ENCODE measurements around the gene CIRBP. TPM values are rescaled to one million over a fixed set of nuclear protein-coding genes. Genes with fewer than 3 reads are reported as not detected.

The CIRBP gene
- total and polyA plus RNA-seq, 3 experiments from 2014 or later, result 238 to 258 (median 253) TPM

GRCh38 chr19:1233115-1233667 lies 35.9 kb upstream of the CIRBP start:
- Histone ChIP-seq H3K4me3 (ENCODE audit: low read length) (no peak overlapping the region), H3K9me3 (ENCODE audit: low read length) (no peaks in the 10 kb centered on the region), H3K27me3 (ENCODE audit: insufficient read depth, low read length, poor library complexity, severe bottlenecking) (no peaks in the 10 kb centered on the region), H3K36me3 (ENCODE audit: insufficient read depth, low read length) (no peaks in the 10 kb centered on the region), H3K27ac (ENCODE audit: low read depth, low read length) (no peak overlapping the region), H3K4me1 (ENCODE audit: insufficient read depth, low read length) (peaks cover 1% of the 10 kb centered on the region)
- no peak overlapping the region for H3K27ac Mint-ChIP-seq
- peaks cover 0 to 5% (median under 1%) of the 10 kb centered on the region in 3 donors for H3K4me1 Mint-ChIP-seq
- POLR2A ChIA-PET, result no interaction called here
- H3K9me3 Mint-ChIP-seq, result no peaks in the 10 kb centered on the region
- no peaks in the 10 kb centered on the region for H3K36me3 Mint-ChIP-seq
- no peak overlapping the region for H3K4me3 Mint-ChIP-seq
- peaks cover under 1 to 2% of the 10 kb centered on the region in 2 donors for H3K27me3 Mint-ChIP-seq
- DNase-seq, result peak in 1 of 5 donors; percentile 47
- CTCF ChIA-PET, result interaction anchor here (0.9 kb wide), 1 partner anchor 33 kb away, joined by 3 read pairs; no protein-coding TSS in a partner anchor

GRCh38 chr19:1234051-1234954 lies 34.8 kb upstream of the CIRBP start:
- ChIA-PET POLR2A (no interaction called here), CTCF (no interaction called here)
- peak overlapping the region in 1 of 8 donors; percentile 81 for H3K27ac Mint-ChIP-seq

DNA sequence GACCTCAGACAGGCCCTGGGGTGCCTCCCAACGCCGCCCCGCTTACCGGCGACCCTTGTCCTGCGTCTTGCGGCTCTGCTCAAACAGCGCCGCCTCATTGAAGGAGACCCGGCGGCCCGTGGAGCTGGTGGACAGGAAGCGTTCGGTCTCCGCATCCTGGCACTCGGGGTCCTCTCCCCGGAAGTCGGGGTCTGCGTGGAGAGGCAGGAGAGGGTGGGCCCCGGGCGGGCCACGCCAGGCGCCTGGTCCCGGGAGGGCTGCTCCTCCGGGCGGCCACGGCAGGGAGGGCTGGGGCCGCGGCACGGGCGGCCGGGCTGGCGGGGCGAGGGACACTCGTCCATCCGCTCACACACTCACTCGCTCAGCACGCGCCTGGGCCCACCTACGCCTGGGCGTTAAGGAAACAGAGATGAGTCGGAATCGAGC lies 34.2 kb upstream of the CIRBP start:
- Mint-ChIP-seq H3K4me1 (peaks cover 7 to 22% (median 9%) of the 10 kb centered on the region in 3 donors), H3K9me3 (no peaks in the 10 kb centered on the region), H3K4me3 (peak overlapping the region in 1 of 7 donors; percentile 24), H3K36me3 (no peaks in the 10 kb centered on the region), H3K27ac (peak overlapping the region in 1 of 8 donors; percentile 81), H3K27me3 (peaks cover 6 to 8% of the 10 kb centered on the region in 2 donors)
- Histone ChIP-seq H3K9me3 (ENCODE audit: low read length) (no peaks in the 10 kb centered on the region), H3K27me3 (ENCODE audit: insufficient read depth, low read length, poor library complexity, severe bottlenecking) (no peaks in the 10 kb centered on the region), H3K36me3 (ENCODE audit: insufficient read depth, low read length) (no peaks in the 10 kb centered on the region), H3K4me3 (ENCODE audit: low read length) (no peak overlapping the region), H3K4me1 (ENCODE audit: insufficient read depth, low read length) (peaks cover 11% of the 10 kb centered on the region), H3K27ac (ENCODE audit: low read depth, low read length) (no peak overlapping the region)
- ChIA-PET POLR2A (no interaction called here), CTCF (no interaction called here)
- no peak for DNase-seq

More at GRCh38 chr19:1234051-1234954, 34.8 kb upstream of the CIRBP start:
- no peak overlapping the region for H3K4me3 Mint-ChIP-seq
- no peaks in the 10 kb centered on the region for H3K27me3 ChIP-seq (ENCODE audit: insufficient read depth, low read length, poor library complexity, severe bottlenecking)
- H3K36me3 Mint-ChIP-seq, result no peaks in the 10 kb centered on the region
- peaks cover 7% of the 10 kb centered on the region for H3K4me1 ChIP-seq (ENCODE audit: insufficient read depth, low read length)
- no peaks in the 10 kb centered on the region for H3K36me3 ChIP-seq (ENCODE audit: insufficient read depth, low read length)
- peaks cover 7 to 16% (median 9%) of the 10 kb centered on the region in 3 donors for H3K4me1 Mint-ChIP-seq
- no peak overlapping the region for H3K4me3 ChIP-seq (ENCODE audit: low read length)
- no peaks in the 10 kb centered on the region for H3K9me3 Mint-ChIP-seq
- H3K27me3 Mint-ChIP-seq, result peaks cover 6 to 8% of the 10 kb centered on the region in 2 donors
- no peak for DNase-seq
- H3K27ac ChIP-seq (ENCODE audit: low read depth, low read length), result no peak overlapping the region
- H3K9me3 ChIP-seq (ENCODE audit: low read length), result no peaks in the 10 kb centered on the region

GRCh38 chr19:1235625-1236538 lies 33.2 kb upstream of the CIRBP start:
- no peak for DNase-seq
- H3K9me3 ChIP-seq (ENCODE audit: low read length), result no peaks in the 10 kb centered on the region
- H3K36me3 ChIP-seq (ENCODE audit: insufficient read depth, low read length), result no peaks in the 10 kb centered on the region
- H3K9me3 Mint-ChIP-seq, result no peaks in the 10 kb centered on the region
- H3K4me1 ChIP-seq (ENCODE audit: insufficient read depth, low read length), result peaks cover 17% of the 10 kb centered on the region
- ChIA-PET CTCF (no interaction called here), POLR2A (no interaction called here)
- H3K36me3 Mint-ChIP-seq, result no peaks in the 10 kb centered on the region
- peak overlapping the region in 1 of 7 donors; percentile 32 for H3K4me3 Mint-ChIP-seq
- peaks cover 6 to 8% of the 10 kb centered on the region in 2 donors for H3K27me3 Mint-ChIP-seq
- H3K4me3 ChIP-seq (ENCODE audit: low read length), result no peak overlapping the region
- no peak overlapping the region for H3K27ac Mint-ChIP-seq
- H3K4me1 Mint-ChIP-seq, result peaks cover 9 to 25% (median 11%) of the 10 kb centered on the region in 3 donors
- no peak overlapping the region for H3K27ac ChIP-seq (ENCODE audit: low read depth, low read length)
- H3K27me3 ChIP-seq (ENCODE audit: insufficient read depth, low read length, poor library complexity, severe bottlenecking), result no peaks in the 10 kb centered on the region

- no peak overlapping the region for H3K4me3 Mint-ChIP-seq
- no peaks in the 10 kb centered on the region for H3K36me3 ChIP-seq (ENCODE audit: insufficient read depth, low read length)
- DNase-seq, result no peak
- H3K27me3 Mint-ChIP-seq, result peaks cover 6 to 8% of the 10 kb centered on the region in 2 donors
- H3K4me1 Mint-ChIP-seq, result peaks cover 15 to 32% (median 16%) of the 10 kb centered on the region in 3 donors
- H3K27ac ChIP-seq (ENCODE audit: low read depth, low read length), result no peak overlapping the region
- no peaks in the 10 kb centered on the region for H3K9me3 ChIP-seq (ENCODE audit: low read length)
- H3K4me1 ChIP-seq (ENCODE audit: insufficient read depth, low read length), result peaks cover 23% of the 10 kb centered on the region
- no peak overlapping the region for H3K4me3 ChIP-seq (ENCODE audit: low read length)
- H3K36me3 Mint-ChIP-seq, result peaks cover 0 to 2% (median 0%) of the 10 kb centered on the region in 3 donors
- POLR2A ChIA-PET, result no interaction called here
- no peaks in the 10 kb centered on the region for H3K9me3 Mint-ChIP-seq
- CTCF ChIA-PET, result no interaction called here
- H3K27me3 ChIP-seq (ENCODE audit: insufficient read depth, low read length, poor library complexity, severe bottlenecking), result no peaks in the 10 kb centered on the region
- no peak overlapping the region for H3K27ac Mint-ChIP-seq
These were observed 32.6 kb upstream of the CIRBP start for GRCh38 chr19:1236576-1236975.

DNA sequence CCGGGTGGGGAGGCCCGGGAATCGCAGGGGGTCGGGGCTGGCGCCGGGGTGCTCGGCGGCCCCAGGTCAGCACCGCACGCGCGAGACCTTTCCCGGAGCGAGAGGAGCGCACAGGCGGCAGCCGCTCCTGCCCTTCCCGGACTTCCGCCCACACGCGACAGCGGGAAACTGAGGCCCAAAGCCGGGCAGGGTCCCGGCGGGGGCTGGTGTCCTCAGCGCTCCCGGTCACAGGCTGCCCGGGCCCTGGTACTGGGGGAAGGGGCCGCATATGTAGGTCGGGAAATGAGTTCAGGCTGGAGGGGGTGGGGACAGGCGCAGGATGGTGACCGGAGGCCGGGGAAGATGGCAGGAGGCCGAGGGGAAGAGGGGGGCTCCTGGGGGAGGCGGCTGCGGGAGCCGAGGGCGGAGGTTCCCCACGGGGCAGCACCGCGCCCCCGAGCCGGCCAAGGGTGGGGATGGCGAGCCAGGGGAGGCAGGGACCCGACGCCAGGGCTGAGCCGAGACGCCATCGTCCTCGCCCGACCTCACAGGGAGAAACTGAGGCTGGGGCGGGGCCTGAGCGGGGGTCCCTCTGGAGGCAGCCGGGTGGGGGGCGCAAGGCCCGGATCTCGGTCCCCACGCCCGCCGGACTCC lies 32.0 kb upstream of the CIRBP start:
- H3K27me3 ChIP-seq (ENCODE audit: insufficient read depth, low read length, poor library complexity, severe bottlenecking), result no peaks in the 10 kb centered on the region
- H3K36me3 Mint-ChIP-seq, result peaks cover 0 to 3% (median 0%) of the 10 kb centered on the region in 3 donors
- DNase-seq, result no peak
- no peaks in the 10 kb centered on the region for H3K9me3 Mint-ChIP-seq
- peak overlapping the region in 2 of 7 donors; percentile 34 to 59 for H3K4me3 Mint-ChIP-seq
- ChIA-PET POLR2A (no interaction called here), CTCF (no interaction called here)
- no peaks in the 10 kb centered on the region for H3K36me3 ChIP-seq (ENCODE audit: insufficient read depth, low read length)
- H3K4me1 ChIP-seq (ENCODE audit: insufficient read depth, low read length), result peaks cover 24% of the 10 kb centered on the region
- H3K4me3 ChIP-seq (ENCODE audit: low read length), result no peak overlapping the region
- no peak overlapping the region for H3K27ac ChIP-seq (ENCODE audit: low read depth, low read length)
- H3K27ac Mint-ChIP-seq, result no peak overlapping the region
- H3K9me3 ChIP-seq (ENCODE audit: low read length), result no peaks in the 10 kb centered on the region
- peaks cover 6 to 8% of the 10 kb centered on the region in 2 donors for H3K27me3 Mint-ChIP-seq
- peaks cover 16 to 35% (median 18%) of the 10 kb centered on the region in 3 donors for H3K4me1 Mint-ChIP-seq

DNA sequence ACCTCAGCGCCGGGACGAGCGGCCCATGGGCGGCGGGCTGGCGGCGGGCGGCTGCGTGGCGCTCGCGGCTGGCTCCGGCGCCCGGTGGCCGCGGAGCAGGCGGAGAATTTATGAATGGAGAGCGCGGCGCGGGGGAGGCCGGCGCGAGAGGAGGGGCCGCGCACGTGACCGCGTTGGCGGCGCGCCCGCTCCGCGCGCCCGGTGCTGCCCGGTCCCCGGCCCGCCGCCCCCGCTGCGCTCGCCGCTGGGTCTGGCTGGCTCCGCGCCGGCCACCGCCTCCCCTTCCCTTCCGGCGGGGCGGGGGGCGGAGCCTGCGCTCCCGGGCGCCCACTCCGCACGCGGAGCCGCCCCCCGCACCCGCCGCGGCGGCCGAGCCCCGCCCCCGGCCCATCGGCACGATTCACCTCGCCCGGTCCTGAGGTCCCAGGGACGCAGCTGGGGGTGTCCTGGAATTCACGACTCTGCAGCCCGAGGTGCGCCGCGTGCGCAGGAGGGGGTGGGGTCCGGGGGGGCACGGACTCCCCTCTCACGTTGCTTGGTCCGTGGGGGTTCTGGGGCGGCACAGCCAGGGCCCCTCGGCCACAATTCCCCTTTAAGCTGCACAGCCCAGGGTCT lies 31.3 kb upstream of the CIRBP start, which contains the start of gene CBARP:
Gene CBARP, minus strand, starts transcription at position 252 of the 615 bp plus-strand sequence. CDS start 1,905 bp downstream, outside the sequence.
- Histone ChIP-seq H3K9me3 (ENCODE audit: low read length) (no peaks in the 10 kb centered on the region), H3K36me3 (ENCODE audit: insufficient read depth, low read length) (no peaks in the 10 kb centered on the region), H3K27me3 (ENCODE audit: insufficient read depth, low read length, poor library complexity, severe bottlenecking) (no peaks in the 10 kb centered on the region), H3K4me3 (ENCODE audit: low read length) (no peak within 1 kb of the TSS), H3K27ac (ENCODE audit: low read depth, low read length) (no peak within 1 kb of the TSS), H3K4me1 (ENCODE audit: insufficient read depth, low read length) (peaks cover 29% of the 10 kb centered on the region)
- Mint-ChIP-seq H3K27me3 (peaks cover 6 to 8% of the 10 kb centered on the region in 2 donors), H3K36me3 (peaks cover 0 to 3% (median 0%) of the 10 kb centered on the region in 3 donors), H3K4me3 (peak within 1 kb of the TSS; percentile 54 to 92 (median 83)), H3K27ac (peak within 1 kb of the TSS; percentile 37 to 91 (median 87)), H3K9me3 (no peaks in the 10 kb centered on the region), H3K4me1 (peaks cover 16 to 38% (median 19%) of the 10 kb centered on the region in 3 donors)
- POLR2A ChIA-PET, result interaction anchor here (0.6 to 1.8 kb wide), 4 partner anchors 22 to 332 kb away, joined by 3 to 8 read pairs (median 4); partner anchors contain the start of gene CIRBP
- peak in 3 of 5 donors; percentile 35 to 53 (median 46) for DNase-seq
- CTCF ChIA-PET, result interaction anchor here (1.6 kb wide), 1 partner anchor 31 kb away, joined by 3 read pairs; the partner anchor contains the start of gene CIRBP
